Upper lobe of left lung (tissue), 4 donors: ENCODE measurements around the gene SLC50A1.

Experiments
- POLR2AphosphoS5 ChIP-seq, 2 donors: sonication (generic); formaldehyde crosslinking; IDR thresholded peaks; one replicate each; pipeline ENCODE4 v1.5.1; 2017; ENCODE audit warnings: antibody characterized with exemption in 2 of 2
- TF ChIP-seq, protein P1 (sequence below), 6 experiments: fragments of 450-650 bp in 4 of 6; fragments of 200-600 bp in 2 of 6; sonication (generic) in 2 of 6; IDR thresholded peaks; one replicate each; pipeline ENCODE4 v1.5.1; 2016 to 2019; ENCODE audit warnings: antibody characterized with exemption in 6 of 6

DNA sequence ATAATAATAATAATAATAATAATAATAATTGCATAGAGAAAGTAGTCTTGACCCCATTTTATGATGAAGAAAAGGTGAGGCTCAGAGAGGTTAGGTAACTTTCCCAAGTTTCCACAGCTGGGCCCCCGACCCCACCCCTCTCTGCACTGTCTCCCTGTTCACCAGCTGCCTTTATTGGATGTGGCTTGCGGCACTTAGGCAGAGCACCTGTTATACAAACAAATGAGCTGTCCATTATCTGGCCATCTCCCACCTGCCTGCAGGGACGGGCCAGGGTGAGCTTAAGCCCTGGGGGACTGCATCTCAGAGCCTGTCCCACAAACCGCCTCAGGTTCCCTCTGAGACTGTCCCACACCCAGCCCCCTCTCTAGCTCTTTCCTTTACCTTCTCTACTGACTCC lies 18.0 kb upstream of the SLC50A1 start:
- TF ChIP-seq, protein P1, sequence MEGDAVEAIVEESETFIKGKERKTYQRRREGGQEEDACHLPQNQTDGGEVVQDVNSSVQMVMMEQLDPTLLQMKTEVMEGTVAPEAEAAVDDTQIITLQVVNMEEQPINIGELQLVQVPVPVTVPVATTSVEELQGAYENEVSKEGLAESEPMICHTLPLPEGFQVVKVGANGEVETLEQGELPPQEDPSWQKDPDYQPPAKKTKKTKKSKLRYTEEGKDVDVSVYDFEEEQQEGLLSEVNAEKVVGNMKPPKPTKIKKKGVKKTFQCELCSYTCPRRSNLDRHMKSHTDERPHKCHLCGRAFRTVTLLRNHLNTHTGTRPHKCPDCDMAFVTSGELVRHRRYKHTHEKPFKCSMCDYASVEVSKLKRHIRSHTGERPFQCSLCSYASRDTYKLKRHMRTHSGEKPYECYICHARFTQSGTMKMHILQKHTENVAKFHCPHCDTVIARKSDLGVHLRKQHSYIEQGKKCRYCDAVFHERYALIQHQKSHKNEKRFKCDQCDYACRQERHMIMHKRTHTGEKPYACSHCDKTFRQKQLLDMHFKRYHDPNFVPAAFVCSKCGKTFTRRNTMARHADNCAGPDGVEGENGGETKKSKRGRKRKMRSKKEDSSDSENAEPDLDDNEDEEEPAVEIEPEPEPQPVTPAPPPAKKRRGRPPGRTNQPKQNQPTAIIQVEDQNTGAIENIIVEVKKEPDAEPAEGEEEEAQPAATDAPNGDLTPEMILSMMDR (IDR thresholded peaks at IDR 0.05) = no peak
- TF ChIP-seq POLR2AphosphoS5 (IDR thresholded peaks at IDR 0.05) = no peak
